ENCODE results near the gene TTL. TPM values are rescaled to one million over a fixed set of nuclear protein-coding genes. Genes with fewer than 3 reads are reported as not detected.
A peak's percentile ranks its signal among the peaks of the same experiment; 100 is the strongest.

Gene TTL
- total and polyA plus RNA-seq, 2 of the 13 experiments (the other 11 are each of a cell fraction or from before 2014, with no cell fraction given): 19.0 to 59.8 TPM

DNA sequence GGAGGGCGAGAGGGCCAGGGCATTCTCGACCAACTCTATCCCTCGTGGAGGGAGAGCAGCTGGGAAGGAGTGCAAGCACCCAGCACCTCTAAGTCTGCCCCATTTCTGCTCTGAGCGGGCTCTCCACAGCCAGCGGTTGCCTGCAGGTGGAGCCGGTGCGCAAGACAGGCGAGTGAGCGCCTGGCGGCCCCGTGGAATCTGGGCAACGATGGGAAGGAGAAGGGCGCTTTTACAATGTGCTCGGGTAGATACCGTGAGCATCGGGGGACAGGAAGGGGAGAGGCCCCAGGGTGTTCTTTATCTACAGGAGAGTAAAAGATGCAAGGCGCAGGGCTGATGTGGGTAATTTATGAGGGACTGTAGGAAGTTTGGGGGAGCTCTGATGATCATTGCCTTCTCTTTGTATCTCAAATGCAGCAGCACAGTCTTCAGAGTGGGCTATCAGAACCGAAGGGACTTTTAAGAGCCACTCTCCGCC, 867 bp upstream of the TTL start (continued):
- TF ChIP-seq ESRRA (CRISPR knock-in tag; IDR thresholded peaks at IDR 0.05; ENCODE audit: low read depth) (no peak), TP53 (CRISPR knock-in tag; conservative IDR thresholded peaks at IDR 0.05) (no peak), AKAP8 (CRISPR knock-in tag; IDR thresholded peaks at IDR 0.05) (no peak), ZNF460 (CRISPR knock-in tag; IDR thresholded peaks at IDR 0.05; ENCODE audit: borderline replicate concordance) (no peak), GZF1 (CRISPR knock-in tag; IDR thresholded peaks at IDR 0.05) (0 out of 2 replicates have a peak, but pooled peaks have one; percentile 3), RBM22 (optimal IDR thresholded peaks at IDR 0.05; ENCODE audit: low read length) (no peak), ZNF20 (CRISPR knock-in tag; IDR thresholded peaks at IDR 0.05) (no peak), ZNF556 (CRISPR knock-in tag; IDR thresholded peaks at IDR 0.05; ENCODE audit: borderline replicate concordance) (no peak), THYN1 (CRISPR knock-in tag; IDR thresholded peaks at IDR 0.05; ENCODE audit: borderline replicate concordance, low read depth) (no peak), RFXAP (CRISPR knock-in tag; IDR thresholded peaks at IDR 0.05; ENCODE audit: borderline replicate concordance) (no peak; the same call in 1 of the 2 replicates), ARHGAP35 (CRISPR knock-in tag; IDR thresholded peaks at IDR 0.05; ENCODE audit: borderline replicate concordance) (no peak), IKZF4 (CRISPR knock-in tag; IDR thresholded peaks at IDR 0.05; ENCODE audit: borderline replicate concordance, low read depth, not compliant biosample characterization) (no peak), ZNF782 (CRISPR knock-in tag; IDR thresholded peaks at IDR 0.05; ENCODE audit: borderline replicate concordance) (no peak), BORCS8-MEF2B (CRISPR knock-in tag; IDR thresholded peaks at IDR 0.05) (peak; percentile 40; the same call in 1 of the 2 replicates), KDM3A (CRISPR knock-in tag; IDR thresholded peaks at IDR 0.05; ENCODE audit: low read depth) (peak; percentile 71; the same call in 1 of the 2 replicates)
- TF ChIP-seq, protein P1, sequence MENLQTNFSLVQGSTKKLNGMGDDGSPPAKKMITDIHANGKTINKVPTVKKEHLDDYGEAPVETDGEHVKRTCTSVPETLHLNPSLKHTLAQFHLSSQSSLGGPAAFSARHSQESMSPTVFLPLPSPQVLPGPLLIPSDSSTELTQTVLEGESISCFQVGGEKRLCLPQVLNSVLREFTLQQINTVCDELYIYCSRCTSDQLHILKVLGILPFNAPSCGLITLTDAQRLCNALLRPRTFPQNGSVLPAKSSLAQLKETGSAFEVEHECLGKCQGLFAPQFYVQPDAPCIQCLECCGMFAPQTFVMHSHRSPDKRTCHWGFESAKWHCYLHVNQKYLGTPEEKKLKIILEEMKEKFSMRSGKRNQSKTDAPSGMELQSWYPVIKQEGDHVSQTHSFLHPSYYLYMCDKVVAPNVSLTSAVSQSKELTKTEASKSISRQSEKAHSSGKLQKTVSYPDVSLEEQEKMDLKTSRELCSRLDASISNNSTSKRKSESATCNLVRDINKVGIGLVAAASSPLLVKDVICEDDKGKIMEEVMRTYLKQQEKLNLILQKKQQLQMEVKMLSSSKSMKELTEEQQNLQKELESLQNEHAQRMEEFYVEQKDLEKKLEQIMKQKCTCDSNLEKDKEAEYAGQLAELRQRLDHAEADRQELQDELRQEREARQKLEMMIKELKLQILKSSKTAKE (CRISPR knock-in tag; IDR thresholded peaks at IDR 0.05; ENCODE audit: borderline replicate concordance): no peak
- TF ChIP-seq, protein P2, sequence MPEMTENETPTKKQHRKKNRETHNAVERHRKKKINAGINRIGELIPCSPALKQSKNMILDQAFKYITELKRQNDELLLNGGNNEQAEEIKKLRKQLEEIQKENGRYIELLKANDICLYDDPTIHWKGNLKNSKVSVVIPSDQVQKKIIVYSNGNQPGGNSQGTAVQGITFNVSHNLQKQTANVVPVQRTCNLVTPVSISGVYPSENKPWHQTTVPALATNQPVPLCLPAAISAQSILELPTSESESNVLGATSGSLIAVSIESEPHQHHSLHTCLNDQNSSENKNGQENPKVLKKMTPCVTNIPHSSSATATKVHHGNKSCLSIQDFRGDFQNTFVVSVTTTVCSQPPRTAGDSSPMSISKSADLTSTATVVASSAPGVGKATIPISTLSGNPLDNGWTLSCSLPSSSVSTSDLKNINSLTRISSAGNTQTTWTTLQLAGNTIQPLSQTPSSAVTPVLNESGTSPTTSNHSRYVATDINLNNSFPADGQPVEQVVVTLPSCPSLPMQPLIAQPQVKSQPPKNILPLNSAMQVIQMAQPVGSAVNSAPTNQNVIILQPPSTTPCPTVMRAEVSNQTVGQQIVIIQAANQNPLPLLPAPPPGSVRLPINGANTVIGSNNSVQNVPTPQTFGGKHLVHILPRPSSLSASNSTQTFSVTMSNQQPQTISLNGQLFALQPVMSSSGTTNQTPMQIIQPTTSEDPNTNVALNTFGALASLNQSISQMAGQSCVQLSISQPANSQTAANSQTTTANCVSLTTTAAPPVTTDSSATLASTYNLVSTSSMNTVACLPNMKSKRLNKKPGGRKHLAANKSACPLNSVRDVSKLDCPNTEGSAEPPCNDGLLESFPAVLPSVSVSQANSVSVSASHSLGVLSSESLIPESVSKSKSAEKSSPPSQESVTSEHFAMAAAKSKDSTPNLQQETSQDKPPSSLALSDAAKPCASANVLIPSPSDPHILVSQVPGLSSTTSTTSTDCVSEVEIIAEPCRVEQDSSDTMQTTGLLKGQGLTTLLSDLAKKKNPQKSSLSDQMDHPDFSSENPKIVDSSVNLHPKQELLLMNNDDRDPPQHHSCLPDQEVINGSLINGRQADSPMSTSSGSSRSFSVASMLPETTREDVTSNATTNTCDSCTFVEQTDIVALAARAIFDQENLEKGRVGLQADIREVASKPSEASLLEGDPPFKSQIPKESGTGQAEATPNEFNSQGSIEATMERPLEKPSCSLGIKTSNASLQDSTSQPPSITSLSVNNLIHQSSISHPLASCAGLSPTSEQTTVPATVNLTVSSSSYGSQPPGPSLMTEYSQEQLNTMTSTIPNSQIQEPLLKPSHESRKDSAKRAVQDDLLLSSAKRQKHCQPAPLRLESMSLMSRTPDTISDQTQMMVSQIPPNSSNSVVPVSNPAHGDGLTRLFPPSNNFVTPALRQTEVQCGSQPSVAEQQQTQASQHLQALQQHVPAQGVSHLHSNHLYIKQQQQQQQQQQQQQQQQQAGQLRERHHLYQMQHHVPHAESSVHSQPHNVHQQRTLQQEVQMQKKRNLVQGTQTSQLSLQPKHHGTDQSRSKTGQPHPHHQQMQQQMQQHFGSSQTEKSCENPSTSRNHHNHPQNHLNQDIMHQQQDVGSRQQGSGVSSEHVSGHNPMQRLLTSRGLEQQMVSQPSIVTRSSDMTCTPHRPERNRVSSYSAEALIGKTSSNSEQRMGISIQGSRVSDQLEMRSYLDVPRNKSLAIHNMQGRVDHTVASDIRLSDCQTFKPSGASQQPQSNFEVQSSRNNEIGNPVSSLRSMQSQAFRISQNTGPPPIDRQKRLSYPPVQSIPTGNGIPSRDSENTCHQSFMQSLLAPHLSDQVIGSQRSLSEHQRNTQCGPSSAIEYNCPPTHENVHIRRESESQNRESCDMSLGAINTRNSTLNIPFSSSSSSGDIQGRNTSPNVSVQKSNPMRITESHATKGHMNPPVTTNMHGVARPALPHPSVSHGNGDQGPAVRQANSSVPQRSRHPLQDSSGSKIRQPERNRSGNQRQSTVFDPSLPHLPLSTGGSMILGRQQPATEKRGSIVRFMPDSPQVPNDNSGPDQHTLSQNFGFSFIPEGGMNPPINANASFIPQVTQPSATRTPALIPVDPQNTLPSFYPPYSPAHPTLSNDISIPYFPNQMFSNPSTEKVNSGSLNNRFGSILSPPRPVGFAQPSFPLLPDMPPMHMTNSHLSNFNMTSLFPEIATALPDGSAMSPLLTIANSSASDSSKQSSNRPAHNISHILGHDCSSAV (CRISPR knock-in tag; IDR thresholded peaks at IDR 0.05; ENCODE audit: borderline replicate concordance): no peak
- TF ChIP-seq, protein P3, sequence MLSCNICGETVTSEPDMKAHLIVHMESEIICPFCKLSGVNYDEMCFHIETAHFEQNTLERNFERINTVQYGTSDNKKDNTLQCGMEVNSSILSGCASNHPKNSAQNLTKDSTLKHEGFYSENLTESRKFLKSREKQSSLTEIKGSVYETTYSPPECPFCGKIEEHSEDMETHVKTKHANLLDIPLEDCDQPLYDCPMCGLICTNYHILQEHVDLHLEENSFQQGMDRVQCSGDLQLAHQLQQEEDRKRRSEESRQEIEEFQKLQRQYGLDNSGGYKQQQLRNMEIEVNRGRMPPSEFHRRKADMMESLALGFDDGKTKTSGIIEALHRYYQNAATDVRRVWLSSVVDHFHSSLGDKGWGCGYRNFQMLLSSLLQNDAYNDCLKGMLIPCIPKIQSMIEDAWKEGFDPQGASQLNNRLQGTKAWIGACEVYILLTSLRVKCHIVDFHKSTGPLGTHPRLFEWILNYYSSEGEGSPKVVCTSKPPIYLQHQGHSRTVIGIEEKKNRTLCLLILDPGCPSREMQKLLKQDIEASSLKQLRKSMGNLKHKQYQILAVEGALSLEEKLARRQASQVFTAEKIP (CRISPR knock-in tag; IDR thresholded peaks at IDR 0.05; ENCODE audit: borderline replicate concordance): no peak
